ENCODE results near the gene TNS4.
A peak's percentile ranks its signal among the peaks of the same experiment; 100 is the strongest.

TNS4 gene

DNA sequence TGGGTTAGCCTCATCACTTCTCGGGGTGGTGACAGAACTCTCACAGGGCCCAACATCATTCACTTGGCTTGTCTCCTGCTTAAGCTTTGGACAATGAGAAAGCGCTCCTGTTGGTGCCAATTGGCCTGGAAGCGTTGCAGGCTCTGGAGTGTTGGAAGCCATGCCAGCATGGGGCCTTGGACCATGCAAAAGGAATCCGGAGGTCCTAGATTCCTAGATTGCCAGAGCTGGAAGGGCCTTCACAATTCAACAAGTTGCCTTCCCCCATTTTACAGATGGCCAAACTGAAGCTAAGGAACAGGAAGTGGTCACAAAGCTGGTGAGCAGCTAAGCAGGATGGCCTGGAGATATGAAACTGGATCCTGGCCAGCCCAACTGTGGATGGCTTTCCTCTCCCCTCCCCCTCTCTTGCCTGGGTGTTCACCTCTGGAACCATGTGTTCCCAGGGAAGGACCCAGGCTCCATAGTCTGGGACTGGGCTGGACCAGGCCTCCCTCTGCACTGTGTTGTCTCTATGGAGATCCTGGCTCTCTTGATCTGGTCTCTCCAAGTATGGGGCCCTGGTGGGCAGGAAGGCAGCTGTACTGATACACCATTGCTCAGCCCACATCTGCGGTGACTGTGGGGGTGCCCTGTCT, 64.2 kb downstream of the TNS4 start:
- no peak for DNase-seq (ENCODE audit: low read depth, low spot score)

DNA sequence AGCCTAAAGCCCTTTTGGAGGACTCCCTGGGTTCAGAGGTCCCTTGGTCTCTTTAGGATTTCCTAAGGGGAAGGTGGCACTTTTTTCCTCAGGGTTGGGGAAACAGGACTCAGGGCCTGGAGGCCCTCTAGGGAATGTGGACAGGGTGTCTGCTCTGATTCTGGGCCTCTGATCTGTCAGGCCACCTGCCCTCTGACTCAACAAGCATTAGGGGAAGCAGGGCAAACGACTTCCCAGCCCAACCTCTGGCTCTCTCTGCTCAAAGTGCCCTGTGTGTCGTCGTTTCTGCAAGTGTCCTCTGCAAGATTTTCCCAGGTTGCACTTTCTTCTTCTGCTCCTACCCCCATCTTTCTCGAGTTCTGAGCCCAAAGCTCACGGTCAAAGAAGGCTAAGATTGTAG, 64.8 kb downstream of the TNS4 start:
- DNase-seq (ENCODE audit: low read depth, low spot score): no peak

DNA sequence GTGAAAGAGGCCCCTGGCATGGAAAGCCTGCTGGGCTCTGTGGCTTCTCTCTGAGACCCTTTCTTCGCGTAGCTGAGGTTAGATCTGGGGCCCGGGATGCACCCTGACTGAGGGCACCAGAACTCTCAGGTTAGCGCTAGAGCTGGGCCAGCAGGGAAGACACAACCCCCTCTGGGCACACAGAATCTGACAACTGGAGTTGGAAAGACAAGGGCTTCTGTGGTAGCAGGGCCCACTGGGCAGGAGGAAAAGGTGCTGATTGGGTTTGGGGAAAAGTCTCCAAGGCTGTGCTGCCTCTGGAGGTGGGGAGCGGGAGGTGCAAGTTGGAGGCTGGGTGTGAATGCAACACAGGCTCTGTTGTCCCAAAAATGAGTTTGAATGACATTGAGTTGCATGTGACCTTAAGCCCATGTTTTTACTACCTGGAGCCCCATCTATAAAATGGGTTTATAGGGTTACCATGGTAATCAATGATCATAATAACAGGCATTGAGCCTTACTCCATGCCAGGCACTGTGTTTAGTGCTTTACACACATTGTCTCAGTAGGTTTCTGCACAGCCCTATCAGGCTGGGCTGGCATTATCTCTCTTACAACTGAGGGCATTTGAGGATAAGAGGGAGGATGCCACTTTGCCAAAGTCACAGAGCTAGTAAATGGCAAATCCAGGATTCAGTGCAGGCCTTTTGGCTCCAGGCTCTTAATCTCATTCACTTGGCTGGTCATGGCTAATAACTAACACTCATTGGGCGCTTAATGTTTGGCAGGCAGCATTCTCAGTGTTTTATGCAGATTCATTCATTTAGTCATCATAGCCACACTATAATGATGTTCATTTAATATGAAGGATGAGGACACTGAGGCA, 67.6 kb downstream of the TNS4 start:
- no peak for DNase-seq (ENCODE audit: low read depth, low spot score)

DNA sequence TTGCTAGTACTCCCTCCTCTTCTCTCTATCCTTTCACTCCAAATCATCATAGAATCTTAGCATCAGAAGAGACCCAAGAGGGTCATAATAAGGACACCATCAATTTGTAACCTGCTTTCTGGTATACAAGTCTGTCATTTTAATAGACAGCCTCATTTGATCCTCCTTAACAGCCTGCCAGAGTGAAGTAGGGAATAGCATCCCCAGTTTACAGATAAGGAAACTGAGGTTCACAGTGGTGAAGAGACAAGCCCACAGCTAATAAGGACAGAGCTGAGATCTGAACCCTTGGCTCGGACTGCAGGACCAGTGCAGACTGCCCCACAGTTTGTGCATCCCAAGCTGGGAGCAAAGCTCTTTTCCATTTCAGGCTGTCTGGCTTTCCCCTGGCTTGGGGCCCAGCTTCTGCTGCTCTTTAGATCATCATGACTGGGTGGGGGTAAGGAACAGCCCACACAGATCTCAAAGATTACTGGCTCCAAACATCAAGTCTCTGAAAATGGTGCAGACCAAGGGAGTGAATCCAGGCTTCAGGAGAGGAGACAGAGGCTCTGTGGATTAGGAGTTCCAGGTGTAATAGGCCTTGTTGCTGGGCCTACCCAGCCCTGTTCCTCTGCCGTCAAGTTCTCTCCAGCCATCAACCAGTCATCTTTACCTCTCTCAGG, 68.4 kb downstream of the TNS4 start:
- peak; percentile 76 for DNase-seq (ENCODE audit: low read depth, low spot score)

DNA sequence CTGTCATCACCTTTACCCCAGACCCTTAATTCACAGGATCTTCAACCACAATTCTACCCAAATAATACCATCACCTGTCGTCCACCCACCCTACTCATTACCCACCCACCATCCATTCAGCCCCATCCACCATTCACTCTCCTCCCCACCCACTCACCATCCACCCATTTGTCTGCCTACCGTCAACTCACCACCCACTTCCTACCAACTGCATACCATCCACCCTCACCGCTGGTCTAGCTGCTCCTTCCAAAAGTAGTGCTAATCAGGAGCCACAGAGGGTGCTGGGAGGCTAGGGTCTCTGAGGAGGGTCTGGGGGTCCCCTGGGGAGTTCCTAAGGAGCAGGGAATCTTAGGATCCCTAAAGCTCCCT, 70.2 kb downstream of the TNS4 start:
- no peak for DNase-seq (ENCODE audit: low read depth, low spot score)

DNA sequence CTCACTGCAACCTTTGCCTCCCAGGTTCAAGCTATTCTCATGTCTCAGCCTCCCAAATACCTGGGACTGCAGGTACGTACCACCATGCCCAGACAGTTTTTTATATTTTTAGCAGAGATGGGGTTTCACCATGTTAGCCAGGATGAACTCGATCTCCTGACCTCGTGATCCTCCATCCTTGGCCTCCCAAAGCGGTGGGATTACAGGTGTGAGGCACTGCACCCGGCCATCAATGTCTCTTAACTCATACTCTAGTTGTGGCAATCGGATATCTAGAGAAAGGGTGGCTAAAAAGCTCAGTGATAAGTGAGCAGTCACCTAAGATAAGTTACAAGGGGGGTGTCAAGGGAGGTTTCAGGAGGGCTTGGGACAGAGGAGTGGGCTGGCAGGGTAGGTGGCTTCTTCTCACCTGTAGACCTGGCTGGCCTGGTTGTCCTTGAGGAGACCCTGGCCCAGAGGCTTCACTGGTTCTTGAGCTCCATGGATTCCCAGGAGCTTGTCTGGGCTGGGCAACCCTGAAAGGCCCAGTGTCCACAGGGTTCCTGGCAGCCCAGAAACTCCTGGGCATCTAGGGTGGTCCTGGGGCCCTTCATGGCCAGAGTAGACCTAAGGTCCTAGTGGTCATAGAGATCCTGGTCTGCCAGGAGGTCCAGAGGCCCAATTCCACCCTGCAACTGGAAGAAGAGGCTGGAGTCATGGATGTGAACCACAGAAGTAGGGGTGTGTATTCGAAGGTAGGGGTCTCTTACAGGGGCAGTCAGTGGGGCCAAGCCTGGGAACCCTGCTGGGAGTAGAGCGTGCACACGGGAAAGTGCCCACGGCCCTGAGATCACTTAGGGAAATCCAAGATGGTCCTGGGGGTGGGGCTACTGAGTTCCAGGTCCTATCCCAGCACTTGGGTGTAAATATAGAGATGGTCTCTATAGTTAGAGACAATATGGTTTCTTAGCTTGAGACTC, 70.9 kb downstream of the TNS4 start:
- DNase-seq (ENCODE audit: low read depth, low spot score): no peak

DNA sequence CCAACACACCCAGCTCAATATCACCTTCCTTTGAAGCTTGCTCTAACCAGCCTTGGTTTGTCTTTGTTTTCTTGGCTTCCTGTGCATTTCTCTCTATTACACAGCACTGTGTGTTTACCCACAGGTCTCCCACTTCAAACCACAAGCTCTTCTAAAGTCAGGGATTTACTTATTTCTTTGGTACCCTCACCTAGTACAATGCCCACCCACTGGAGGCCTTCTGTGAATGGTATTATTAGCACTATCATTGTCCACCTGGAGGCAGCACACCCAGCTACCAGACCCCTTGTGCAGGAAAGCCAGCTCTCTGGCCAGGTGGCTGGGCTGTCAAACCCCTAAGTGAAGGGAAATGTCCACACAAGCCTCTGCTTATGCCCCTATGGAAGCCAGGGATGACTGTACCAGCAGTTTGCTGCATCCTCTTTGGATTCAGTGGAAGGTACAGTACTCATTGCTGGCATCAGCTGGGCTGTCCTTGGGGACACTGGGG, 74.4 kb downstream of the TNS4 start:
- no peak for DNase-seq (ENCODE audit: low read depth, low spot score)

Measured in astrocyte of the hippocampus (primary cell).